GM12878 (cell line): ENCODE data around the gene PRUNE2. TPM values are rescaled to one million over a fixed set of nuclear protein-coding genes. Genes with fewer than 3 reads are reported as not detected.

Source experiments
- ATAC-seq: fragments of 200-7000 bp; cut with Tn5 transposase; 3 replicates; pipeline ENCODE4 v1.9.1; 2020; ENCODE audit warnings: mild to moderate bottlenecking, moderate library complexity
- BruUV-seq: library from RNA; stranded (reverse); fragments of 400-500 nt; replicated peaks from 2 replicates; lab custom pipeline; 2021; lab: Mats Ljungman, UMichigan
- CTCF ChIA-PET: fragments of 300-600 bp; sonication (Branson Sonifier 250); formaldehyde crosslinking; extraction: SDS; loops from one replicate; lab custom pipeline; 2021; ENCODE audit warnings: inconsistent platforms; lab: Yijun Ruan, JAX
- POLR2A ChIA-PET: fragments of 350-600 bp; formaldehyde crosslinking; extraction: SDS; loops from one replicate; lab custom pipeline; 2021; ENCODE audit warnings: inconsistent platforms; lab: Charles Lee
- RAD21 ChIA-PET: fragments of 300-600 bp; sonication (Branson Sonifier 250); formaldehyde crosslinking; loops from one replicate; lab custom pipeline; 2023; ENCODE audit warnings: antibody characterized with exemption; ENCODE audit not compliant: unreplicated experiment; lab: Charles Lee
- SMC1A ChIA-PET: fragments of 300-600 bp; sonication (Branson Sonifier 250); formaldehyde crosslinking; loops from one replicate; lab custom pipeline; 2023; ENCODE audit not compliant: unreplicated experiment, uncharacterized antibody; lab: Charles Lee
- DNase-seq: peaks from one replicate; pipeline ENCODE4 v3.0.0-alpha.2; 2011; ENCODE audit warnings: low read depth, low spot score
- FAIRE-seq: peaks from 3 replicates; lab custom pipeline; 2011; peaks lifted over from hg19 to GRCh38; lab: Jason Lieb, UNC
- H2AFZ ChIP-seq: 2 replicates; pipeline ENCODE4 v1.6.0; 2011; ENCODE audit warnings: low read depth, low read length, control low read depth; ENCODE audit not compliant: control insufficient read depth
- H3K27ac ChIP-seq: 2 replicates; pipeline ENCODE4 v1.5.1; 2011; ENCODE audit warnings: control low read depth; ENCODE audit not compliant: control insufficient read depth, insufficient read depth
- H3K27me3 ChIP-seq, 2 experiments: replicated peaks in 1 of 2; 2 replicates each; pipeline versions ENCODE4 v1.6.0 to v1.6.1; 2011; ENCODE audit warnings: low read length in 1 of 2; ENCODE audit not compliant: control insufficient read depth in 2 of 2, insufficient read depth in 2 of 2
- H3K36me3 ChIP-seq, 2 experiments: 2 replicates each; pipeline ENCODE4 v1.5.1; 2011; ENCODE audit warnings: low read length in 1 of 2; ENCODE audit not compliant: control insufficient read depth in 2 of 2, insufficient read depth in 2 of 2
- H3K4me1 ChIP-seq: 2 replicates; pipeline ENCODE4 v1.6.1; 2011; ENCODE audit warnings: mild to moderate bottlenecking, low read length, moderate library complexity, mixed read lengths; ENCODE audit not compliant: control insufficient read depth, insufficient read depth
- H3K4me2 ChIP-seq: 2 replicates; pipeline ENCODE4 v1.6.0; 2011; ENCODE audit warnings: control low read depth; ENCODE audit not compliant: control insufficient read depth, insufficient read depth
- H3K4me3 ChIP-seq: fragments of 200-600 bp; sonication (generic); 2 replicates; pipeline ENCODE4 v1.5.1; 2016
- H3K79me2 ChIP-seq: 2 replicates; pipeline ENCODE4 v1.6.0; 2011; ENCODE audit warnings: low read length; ENCODE audit not compliant: control insufficient read depth, insufficient read depth
- H3K9ac ChIP-seq: 2 replicates; pipeline ENCODE4 v1.8.0; 2011; ENCODE audit warnings: low read length, control low read depth, mixed read lengths; ENCODE audit not compliant: control insufficient read depth, insufficient read depth
- H3K9me3 ChIP-seq: replicated peaks from 3 replicates; pipeline ENCODE4 v1.5.1; 2011; ENCODE audit warnings: mild to moderate bottlenecking, low read length; ENCODE audit not compliant: control insufficient read depth, insufficient read depth
- H4K20me1 ChIP-seq: 2 replicates; pipeline ENCODE4 v1.6.0; 2011; ENCODE audit not compliant: control insufficient read depth, insufficient read depth
- BCL11A ChIP-seq: IDR thresholded peaks from 2 replicates; pipeline ENCODE4 v1.6.1; 2011; ENCODE audit warnings: low read depth, low read length
- DPF2 ChIP-seq: fragments of 450-650 bp; IDR thresholded peaks from 2 replicates; pipeline ENCODE4 v1.6.1; 2017; ENCODE audit warnings: mild to moderate bottlenecking
- HDGF ChIP-seq: fragments of 450-650 bp; IDR thresholded peaks from 2 replicates; pipeline ENCODE4 v1.6.1; 2016; ENCODE audit warnings: antibody characterized with exemption
- MEF2B ChIP-seq: fragments of 450-650 bp; IDR thresholded peaks from 2 replicates; pipeline ENCODE4 v1.6.1; 2018; ENCODE audit warnings: mild to moderate bottlenecking, moderate library complexity; ENCODE audit not compliant: partially characterized antibody, poor library complexity, severe bottlenecking
- MYB ChIP-seq: fragments of 150-350 bp; IDR thresholded peaks from 2 replicates; pipeline ENCODE4 v1.6.1; 2014; ENCODE audit warnings: mild to moderate bottlenecking, low read depth, low read length, borderline replicate concordance
- NR2F1 ChIP-seq: fragments of 450-650 bp; conservative IDR thresholded peaks from 2 replicates; pipeline ENCODE4 v1.6.1; 2017; ENCODE audit warnings: mild to moderate bottlenecking
- POLR2AphosphoS2 ChIP-seq: IDR thresholded peaks from 2 replicates; pipeline ENCODE4 v1.6.1; 2011; ENCODE audit warnings: low read depth, mild to moderate bottlenecking, low read length, improper control_type of control experiment, moderate library complexity
- RAD21 ChIP-seq: IDR thresholded peaks from 2 replicates; pipeline ENCODE4 v1.6.1; 2011; ENCODE audit warnings: mild to moderate bottlenecking, low read depth, low read length, moderate library complexity; ENCODE audit not compliant: insufficient read depth
- WRNIP1 ChIP-seq: IDR thresholded peaks from 2 replicates; pipeline ENCODE4 v1.6.1; 2011; ENCODE audit warnings: low read depth, low read length, improper control_type of control experiment, borderline replicate concordance
- WGBS: methylation state at CpG from one replicate; pipeline ENCODE4 v1.1.6; 2016; ENCODE audit warnings: low lambda C conversion rate; ENCODE audit not compliant: insufficient replicate concordance, insufficient coverage; ENCODE audit errors: missing lambda C conversion rate; 5-methylcytosine and 5-hydroxymethylcytosine counted together
- in situ Hi-C: fragments of 300-500 bp; cut with MboI; formaldehyde crosslinking; loops from 9 replicates; pipeline ENCODE4 v1.14.3; 2018; ENCODE audit warnings: mixed read lengths
- intact Hi-C: fragments of 100-400 bp; cut with micrococcal nuclease; formaldehyde crosslinking; loops from one replicate; pipeline ENCODE4 v1.14.2; 2022; ENCODE audit not compliant: unreplicated experiment
- polyA plus RNA-seq, 11 experiments: library from polyadenylated mRNA; depleted of rRNA in 4 of 11; unstranded in 6 of 11; stranded (reverse) in 5 of 11; fragments of >200 nt; fragmentation: Nextera tagmentation in 4 of 11; fragmentation: Illumina TruSeq in 1 of 11; extraction: Ambion mirVana in 4 of 11; extraction: Trizol in 1 of 11; gene quantifications; 1 replicate in 1 of 11; 2 replicates in 10 of 11; pipeline versions ENCODE4 v1.2.1 to v1.2.3, GENCODE V29; 2011 to 2016; ENCODE audit warnings: inconsistent platforms in 2 of 11, missing spikeins in 2 of 11, low read depth in 1 of 11
- total RNA-seq, 4 experiments: library from RNA; depleted of rRNA in 3 of 4; stranded (reverse); fragments of >200 nt in 3 of 4; fragmentation: Illumina TruSeq in 1 of 4; extraction: Trizol in 1 of 4; gene quantifications; 2 replicates each; pipeline versions ENCODE4 v1.2.1 to v1.2.3, GENCODE V29; 2013 to 2021
- TF ChIP-seq, protein P1 (sequence below): fragments of 450-650 bp; IDR thresholded peaks from 2 replicates; pipeline ENCODE4 v1.6.1; 2018; ENCODE audit warnings: mild to moderate bottlenecking, low read depth, moderate library complexity; ENCODE audit not compliant: partially characterized antibody
- TF ChIP-seq, protein P2 (sequence below): IDR thresholded peaks from 2 replicates; pipeline ENCODE4 v1.6.1; 2011; ENCODE audit warnings: low read depth, mild to moderate bottlenecking, low read length, moderate library complexity, borderline replicate concordance; ENCODE audit errors: extremely low read depth
- TF ChIP-seq, protein P3 (sequence below): fragments of 450-650 bp; IDR thresholded peaks from 2 replicates; pipeline ENCODE4 v1.6.1; 2017; ENCODE audit warnings: mild to moderate bottlenecking, moderate library complexity
- TF ChIP-seq, protein P4 (sequence below): IDR thresholded peaks from 2 replicates; pipeline ENCODE4 v1.6.1; 2011; ENCODE audit warnings: borderline replicate concordance, low read depth, mild to moderate bottlenecking, moderate library complexity, mixed read lengths, low read length; ENCODE audit not compliant: insufficient read depth; ENCODE audit errors: extremely low read length
- TF ChIP-seq, protein P5 (sequence below): IDR thresholded peaks from 2 replicates; pipeline ENCODE4 v1.6.1; 2011; ENCODE audit warnings: low read depth, low read length, improper control_type of control experiment, borderline replicate concordance

Gene PRUNE2
- total and polyA plus RNA-seq, 10 of the 15 experiments (the other 5 are each of a cell fraction or from before 2014, with no cell fraction given): 0.07 to 0.63 (median 0.25) TPM

DNA sequence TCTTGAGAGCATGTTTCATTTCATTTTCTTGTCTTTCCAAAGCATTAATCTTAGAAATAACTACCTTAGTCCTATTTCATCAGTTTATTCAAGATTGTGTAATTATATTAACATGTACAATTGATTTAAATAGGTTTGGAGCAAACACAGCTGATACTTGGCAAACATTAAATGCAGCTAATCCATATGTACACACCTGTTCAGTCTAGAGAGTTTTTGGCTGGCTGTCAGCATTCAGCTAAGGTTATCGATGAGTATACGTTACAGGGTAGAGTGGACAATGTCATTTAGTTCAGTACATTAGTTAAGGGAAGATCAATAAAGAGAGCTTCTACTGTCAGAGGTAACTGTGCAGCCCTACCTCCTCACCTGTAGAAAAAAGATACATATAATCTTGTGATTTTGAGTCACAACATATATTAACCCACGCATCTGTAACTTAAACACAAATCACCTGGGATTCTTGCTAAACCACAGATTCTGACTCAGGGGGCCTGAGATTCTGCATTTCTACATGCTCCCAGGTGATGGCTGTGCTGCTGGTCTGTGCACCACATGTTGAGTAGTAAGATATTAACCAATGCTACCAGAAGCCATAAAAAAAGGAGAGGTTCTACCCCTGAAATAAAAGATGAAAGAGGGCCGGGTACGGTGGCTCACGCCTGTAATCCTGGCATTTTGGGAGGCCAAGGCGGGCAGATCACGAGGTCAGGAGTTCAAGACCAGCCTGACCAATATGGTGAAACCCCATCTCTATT is 175.8 kb downstream of the PRUNE2 start:
- Histone ChIP-seq H3K36me3 (no peaks in the 10 kb centered on the region), H3K9me3 (no peaks in the 10 kb centered on the region), H3K27ac (no peak overlapping the region), H2AFZ (no peak overlapping the region), H3K4me2 (no peak overlapping the region), H3K9ac (no peak overlapping the region), H3K4me1 (no peaks in the 10 kb centered on the region), H3K4me3 (no peak overlapping the region), H4K20me1 (no peaks in the 10 kb centered on the region), H3K27me3 (peaks cover 0 to 3% of the 10 kb centered on the region in 2 experiments; a peak in 3 of 4 replicates), H3K79me2 (no peaks in the 10 kb centered on the region)
- BruUV-seq: no TSS peak
- POLR2A ChIA-PET: interaction anchor here (0.7 kb wide), 1 partner anchor 28 kb away, joined by 3 read pairs; no protein-coding TSS in a partner anchor
- FAIRE-seq (no peak), ATAC-seq (no peak), DNase-seq (no peak)
- intact Hi-C loops (no loop called here), in situ Hi-C loops (no loop called here)
- 50% methylated on average over 8 of the region's 8 CpGs for WGBS
- SMC1A ChIA-PET: no interaction called here
- RAD21 ChIA-PET: no interaction called here
- CTCF ChIA-PET: no interaction called here
- TF ChIP-seq, protein P1, sequence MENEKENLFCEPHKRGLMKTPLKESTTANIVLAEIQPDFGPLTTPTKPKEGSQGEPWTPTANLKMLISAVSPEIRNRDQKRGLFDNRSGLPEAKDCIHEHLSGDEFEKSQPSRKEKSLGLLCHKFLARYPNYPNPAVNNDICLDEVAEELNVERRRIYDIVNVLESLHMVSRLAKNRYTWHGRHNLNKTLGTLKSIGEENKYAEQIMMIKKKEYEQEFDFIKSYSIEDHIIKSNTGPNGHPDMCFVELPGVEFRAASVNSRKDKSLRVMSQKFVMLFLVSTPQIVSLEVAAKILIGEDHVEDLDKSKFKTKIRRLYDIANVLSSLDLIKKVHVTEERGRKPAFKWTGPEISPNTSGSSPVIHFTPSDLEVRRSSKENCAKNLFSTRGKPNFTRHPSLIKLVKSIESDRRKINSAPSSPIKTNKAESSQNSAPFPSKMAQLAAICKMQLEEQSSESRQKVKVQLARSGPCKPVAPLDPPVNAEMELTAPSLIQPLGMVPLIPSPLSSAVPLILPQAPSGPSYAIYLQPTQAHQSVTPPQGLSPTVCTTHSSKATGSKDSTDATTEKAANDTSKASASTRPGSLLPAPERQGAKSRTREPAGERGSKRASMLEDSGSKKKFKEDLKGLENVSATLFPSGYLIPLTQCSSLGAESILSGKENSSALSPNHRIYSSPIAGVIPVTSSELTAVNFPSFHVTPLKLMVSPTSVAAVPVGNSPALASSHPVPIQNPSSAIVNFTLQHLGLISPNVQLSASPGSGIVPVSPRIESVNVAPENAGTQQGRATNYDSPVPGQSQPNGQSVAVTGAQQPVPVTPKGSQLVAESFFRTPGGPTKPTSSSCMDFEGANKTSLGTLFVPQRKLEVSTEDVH: no peak
- TF ChIP-seq, protein P2, sequence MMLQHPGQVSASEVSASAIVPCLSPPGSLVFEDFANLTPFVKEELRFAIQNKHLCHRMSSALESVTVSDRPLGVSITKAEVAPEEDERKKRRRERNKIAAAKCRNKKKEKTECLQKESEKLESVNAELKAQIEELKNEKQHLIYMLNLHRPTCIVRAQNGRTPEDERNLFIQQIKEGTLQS: no peak
- TF ChIP-seq HDGF (no peak), MYB (no peak), DPF2 (no peak), NR2F1 (no peak), POLR2AphosphoS2 (no peak), WRNIP1 (no peak), BCL11A (no peak), RAD21 (no peak), MEF2B (no peak)
- TF ChIP-seq, protein P3, sequence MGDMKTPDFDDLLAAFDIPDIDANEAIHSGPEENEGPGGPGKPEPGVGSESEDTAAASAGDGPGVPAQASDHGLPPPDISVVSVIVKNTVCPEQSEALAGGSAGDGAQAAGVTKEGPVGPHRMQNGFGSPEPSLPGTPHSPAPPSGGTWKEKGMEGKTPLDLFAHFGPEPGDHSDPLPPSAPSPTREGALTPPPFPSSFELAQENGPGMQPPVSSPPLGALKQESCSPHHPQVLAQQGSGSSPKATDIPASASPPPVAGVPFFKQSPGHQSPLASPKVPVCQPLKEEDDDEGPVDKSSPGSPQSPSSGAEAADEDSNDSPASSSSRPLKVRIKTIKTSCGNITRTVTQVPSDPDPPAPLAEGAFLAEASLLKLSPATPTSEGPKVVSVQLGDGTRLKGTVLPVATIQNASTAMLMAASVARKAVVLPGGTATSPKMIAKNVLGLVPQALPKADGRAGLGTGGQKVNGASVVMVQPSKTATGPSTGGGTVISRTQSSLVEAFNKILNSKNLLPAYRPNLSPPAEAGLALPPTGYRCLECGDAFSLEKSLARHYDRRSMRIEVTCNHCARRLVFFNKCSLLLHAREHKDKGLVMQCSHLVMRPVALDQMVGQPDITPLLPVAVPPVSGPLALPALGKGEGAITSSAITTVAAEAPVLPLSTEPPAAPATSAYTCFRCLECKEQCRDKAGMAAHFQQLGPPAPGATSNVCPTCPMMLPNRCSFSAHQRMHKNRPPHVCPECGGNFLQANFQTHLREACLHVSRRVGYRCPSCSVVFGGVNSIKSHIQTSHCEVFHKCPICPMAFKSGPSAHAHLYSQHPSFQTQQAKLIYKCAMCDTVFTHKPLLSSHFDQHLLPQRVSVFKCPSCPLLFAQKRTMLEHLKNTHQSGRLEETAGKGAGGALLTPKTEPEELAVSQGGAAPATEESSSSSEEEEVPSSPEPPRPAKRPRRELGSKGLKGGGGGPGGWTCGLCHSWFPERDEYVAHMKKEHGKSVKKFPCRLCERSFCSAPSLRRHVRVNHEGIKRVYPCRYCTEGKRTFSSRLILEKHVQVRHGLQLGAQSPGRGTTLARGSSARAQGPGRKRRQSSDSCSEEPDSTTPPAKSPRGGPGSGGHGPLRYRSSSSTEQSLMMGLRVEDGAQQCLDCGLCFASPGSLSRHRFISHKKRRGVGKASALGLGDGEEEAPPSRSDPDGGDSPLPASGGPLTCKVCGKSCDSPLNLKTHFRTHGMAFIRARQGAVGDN: no peak
- TF ChIP-seq, protein P4, sequence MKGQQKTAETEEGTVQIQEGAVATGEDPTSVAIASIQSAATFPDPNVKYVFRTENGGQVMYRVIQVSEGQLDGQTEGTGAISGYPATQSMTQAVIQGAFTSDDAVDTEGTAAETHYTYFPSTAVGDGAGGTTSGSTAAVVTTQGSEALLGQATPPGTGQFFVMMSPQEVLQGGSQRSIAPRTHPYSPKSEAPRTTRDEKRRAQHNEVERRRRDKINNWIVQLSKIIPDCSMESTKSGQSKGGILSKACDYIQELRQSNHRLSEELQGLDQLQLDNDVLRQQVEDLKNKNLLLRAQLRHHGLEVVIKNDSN: no peak
- TF ChIP-seq, protein P5, sequence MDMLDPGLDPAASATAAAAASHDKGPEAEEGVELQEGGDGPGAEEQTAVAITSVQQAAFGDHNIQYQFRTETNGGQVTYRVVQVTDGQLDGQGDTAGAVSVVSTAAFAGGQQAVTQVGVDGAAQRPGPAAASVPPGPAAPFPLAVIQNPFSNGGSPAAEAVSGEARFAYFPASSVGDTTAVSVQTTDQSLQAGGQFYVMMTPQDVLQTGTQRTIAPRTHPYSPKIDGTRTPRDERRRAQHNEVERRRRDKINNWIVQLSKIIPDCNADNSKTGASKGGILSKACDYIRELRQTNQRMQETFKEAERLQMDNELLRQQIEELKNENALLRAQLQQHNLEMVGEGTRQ: no peak
